ENCODE data around the gene SPTB.

GRCh38 chr14:64782196-64782595, 97.5 kb downstream of the SPTB start:
- TF ChIP-seq CTCF (IDR thresholded peaks at IDR 0.05; ENCODE audit: insufficient read depth, low read length, poor library complexity, severe bottlenecking) (no peak), EZH2phosphoT487 (conservative IDR thresholded peaks at IDR 0.05; ENCODE audit: low read length) (no peak)

Data from SU-DHL-6 (cell line).